AG04450 (cell line): ENCODE results near the gene C19orf81. TPM values are rescaled to one million over a fixed set of nuclear protein-coding genes. Genes with fewer than 3 reads are reported as not detected.

Experiments used
- CTCF ChIA-PET: fragments of 300-600, 350-600 bp; formaldehyde crosslinking; extraction: SDS; loops from one replicate; lab custom pipeline; 2022; ENCODE audit warnings: antibody characterized with exemption, inconsistent platforms; lab: Charles Lee
- POLR2A ChIA-PET: fragments of 350-600 bp; formaldehyde crosslinking; extraction: SDS; loops from one replicate; lab custom pipeline; 2021; ENCODE audit warnings: antibody characterized with exemption, inconsistent platforms; lab: Yijun Ruan, JAX
- DNase-seq: peaks from one replicate; pipeline ENCODE4 v3.0.0-alpha.2; 2011; ENCODE audit warnings: low read depth, low spot score
- H3K27ac ChIP-seq: one replicate; pipeline ENCODE4 v1.5.1; 2012; ENCODE audit warnings: low read depth, low read length, control low read depth
- H3K27me3 ChIP-seq: one replicate; pipeline ENCODE4 v1.6.0; 2012; ENCODE audit warnings: low read length; ENCODE audit not compliant: control insufficient read depth, insufficient read depth
- H3K4me3 ChIP-seq: 2 replicates; pipeline ENCODE4 v1.5.1; 2011; ENCODE audit warnings: mild to moderate bottlenecking, low read depth, low read length, control low read depth
- H3K9me3 ChIP-seq: 2 replicates; pipeline ENCODE4 v1.5.1; 2012; ENCODE audit warnings: low read length; ENCODE audit not compliant: control insufficient read depth, insufficient read depth
- polyA plus RNA-seq: library from polyadenylated mRNA; depleted of rRNA; stranded (reverse); fragments of >200 nt; gene quantifications from 2 replicates; pipeline ENCODE4 v1.2.3, GENCODE V29; 2011
- TF ChIP-seq, protein P1 (sequence below): IDR thresholded peaks from 2 replicates; pipeline ENCODE4 v1.5.1; 2011; ENCODE audit warnings: low read depth, low read length, control low read depth, inconsistent platforms

Gene C19orf81
- polyA plus RNA-seq, 1 experiment = not detected

DNA sequence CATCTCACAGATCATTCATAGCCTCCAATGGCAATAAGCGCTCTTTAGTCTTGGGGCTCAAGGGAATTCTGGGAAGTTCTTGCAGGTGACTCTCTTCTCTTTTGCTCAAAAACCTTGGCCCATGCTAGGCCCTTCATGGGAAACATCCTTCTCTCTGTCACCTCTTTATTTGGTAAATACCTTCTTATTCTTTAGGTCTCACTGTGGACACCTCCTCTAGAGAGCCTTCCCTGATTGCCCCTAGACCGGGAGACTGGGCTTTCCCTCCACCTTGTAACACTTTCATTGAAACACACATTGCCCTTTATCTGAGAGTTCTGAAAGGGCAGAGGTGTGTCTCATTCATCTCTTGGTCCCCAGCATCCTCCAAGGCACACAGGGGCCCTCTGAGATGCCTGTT, 1.9 kb downstream of the C19orf81 start:
- TF ChIP-seq, protein P1, sequence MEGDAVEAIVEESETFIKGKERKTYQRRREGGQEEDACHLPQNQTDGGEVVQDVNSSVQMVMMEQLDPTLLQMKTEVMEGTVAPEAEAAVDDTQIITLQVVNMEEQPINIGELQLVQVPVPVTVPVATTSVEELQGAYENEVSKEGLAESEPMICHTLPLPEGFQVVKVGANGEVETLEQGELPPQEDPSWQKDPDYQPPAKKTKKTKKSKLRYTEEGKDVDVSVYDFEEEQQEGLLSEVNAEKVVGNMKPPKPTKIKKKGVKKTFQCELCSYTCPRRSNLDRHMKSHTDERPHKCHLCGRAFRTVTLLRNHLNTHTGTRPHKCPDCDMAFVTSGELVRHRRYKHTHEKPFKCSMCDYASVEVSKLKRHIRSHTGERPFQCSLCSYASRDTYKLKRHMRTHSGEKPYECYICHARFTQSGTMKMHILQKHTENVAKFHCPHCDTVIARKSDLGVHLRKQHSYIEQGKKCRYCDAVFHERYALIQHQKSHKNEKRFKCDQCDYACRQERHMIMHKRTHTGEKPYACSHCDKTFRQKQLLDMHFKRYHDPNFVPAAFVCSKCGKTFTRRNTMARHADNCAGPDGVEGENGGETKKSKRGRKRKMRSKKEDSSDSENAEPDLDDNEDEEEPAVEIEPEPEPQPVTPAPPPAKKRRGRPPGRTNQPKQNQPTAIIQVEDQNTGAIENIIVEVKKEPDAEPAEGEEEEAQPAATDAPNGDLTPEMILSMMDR = no peak
- peaks cover 5% of the 10 kb centered on the region; the same call in 1 of the 2 replicates for H3K9me3 ChIP-seq
- no peak overlapping the region for H3K4me3 ChIP-seq
- H3K27ac ChIP-seq = no peak overlapping the region
- POLR2A ChIA-PET = no interaction called here
- DNase-seq = no peak
- no peaks in the 10 kb centered on the region for H3K27me3 ChIP-seq
- CTCF ChIA-PET = interaction anchor here (0.6 to 0.8 kb wide), 2 partner anchors 19 to 69 kb away, joined by 3 to 4 read pairs; no protein-coding TSS in a partner anchor

DNA sequence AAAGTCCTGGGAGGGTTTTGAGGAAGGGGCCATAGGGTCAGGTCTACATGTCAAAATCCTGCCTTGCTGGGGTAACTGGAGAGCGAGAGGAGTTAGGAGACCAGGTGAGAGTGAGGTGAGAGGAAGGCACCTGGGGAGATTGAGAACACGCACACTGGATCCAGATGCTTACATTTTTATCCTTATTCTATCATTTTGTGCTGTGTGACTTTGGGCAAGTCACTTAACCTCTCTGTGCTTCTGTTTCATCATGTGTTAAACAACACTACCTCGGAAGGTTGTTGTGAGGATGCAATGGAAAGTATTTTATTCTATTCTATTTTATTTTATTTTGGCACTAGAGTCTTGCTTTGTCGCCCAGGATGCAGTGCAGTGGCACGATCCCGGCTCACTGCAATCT, 3.5 kb downstream of the C19orf81 start:
- no peak for DNase-seq
- TF ChIP-seq, protein P1 = no peak
- ChIA-PET CTCF (no interaction called here), POLR2A (no interaction called here)
- Histone ChIP-seq H3K4me3 (no peak overlapping the region), H3K9me3 (peaks cover 5% of the 10 kb centered on the region; the same call in 1 of the 2 replicates), H3K27me3 (no peaks in the 10 kb centered on the region), H3K27ac (no peak overlapping the region)

DNA sequence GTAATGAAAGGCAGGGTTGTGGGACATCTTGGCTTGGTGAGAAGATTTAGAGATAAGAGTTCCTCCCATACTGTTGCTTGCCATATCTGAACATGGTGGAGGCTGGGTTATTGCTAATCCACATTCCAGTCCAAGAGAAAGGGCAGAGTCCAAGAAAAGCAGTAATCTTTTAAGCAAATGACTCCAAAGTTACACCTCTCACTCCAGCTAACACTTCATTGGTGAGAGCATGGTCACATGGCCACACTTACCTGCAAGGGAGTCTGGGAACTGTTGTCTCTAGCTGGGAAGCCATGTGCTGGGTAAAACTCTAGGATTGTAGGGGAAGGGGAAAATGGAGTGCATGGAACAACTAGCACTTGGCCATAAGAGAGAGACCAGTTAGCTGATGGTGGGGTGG, 5.6 kb downstream of the C19orf81 start:
- DNase-seq = no peak
- H3K9me3 ChIP-seq = peaks cover 14% of the 10 kb centered on the region; the same call in 1 of the 2 replicates
- no peak overlapping the region for H3K27ac ChIP-seq
- no peaks in the 10 kb centered on the region for H3K27me3 ChIP-seq
- TF ChIP-seq, protein P1 = no peak
- ChIA-PET POLR2A (no interaction called here), CTCF (no interaction called here)
- no peak overlapping the region for H3K4me3 ChIP-seq

DNA sequence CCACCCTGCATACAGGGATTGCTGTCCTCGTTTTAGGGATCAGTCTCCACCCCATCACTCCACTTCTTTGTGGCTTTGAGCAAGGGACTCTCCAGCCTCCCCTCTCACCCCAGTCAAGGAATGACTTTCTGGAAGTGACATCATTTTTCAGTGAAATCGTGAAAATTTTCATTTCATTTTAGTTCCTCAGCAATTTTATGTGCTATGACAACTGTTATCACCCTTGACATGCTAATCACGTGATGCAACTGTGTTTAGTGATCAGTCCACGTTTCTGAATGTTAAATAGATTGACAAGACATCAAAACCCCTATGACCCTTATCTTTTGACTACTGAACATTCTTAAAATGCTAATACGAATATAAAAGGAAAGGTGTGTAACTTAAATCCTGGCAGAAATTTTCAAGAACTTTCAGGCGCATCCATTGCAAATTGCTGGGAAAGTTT, 8.0 kb downstream of the C19orf81 start:
- peaks cover 14% of the 10 kb centered on the region; the same call in 1 of the 2 replicates for H3K9me3 ChIP-seq
- no peak overlapping the region for H3K27ac ChIP-seq
- TF ChIP-seq, protein P1 = no peak
- DNase-seq = no peak
- CTCF ChIA-PET = no interaction called here
- peaks cover 2% of the 10 kb centered on the region for H3K27me3 ChIP-seq
- POLR2A ChIA-PET = no interaction called here
- H3K4me3 ChIP-seq = no peak overlapping the region

DNA sequence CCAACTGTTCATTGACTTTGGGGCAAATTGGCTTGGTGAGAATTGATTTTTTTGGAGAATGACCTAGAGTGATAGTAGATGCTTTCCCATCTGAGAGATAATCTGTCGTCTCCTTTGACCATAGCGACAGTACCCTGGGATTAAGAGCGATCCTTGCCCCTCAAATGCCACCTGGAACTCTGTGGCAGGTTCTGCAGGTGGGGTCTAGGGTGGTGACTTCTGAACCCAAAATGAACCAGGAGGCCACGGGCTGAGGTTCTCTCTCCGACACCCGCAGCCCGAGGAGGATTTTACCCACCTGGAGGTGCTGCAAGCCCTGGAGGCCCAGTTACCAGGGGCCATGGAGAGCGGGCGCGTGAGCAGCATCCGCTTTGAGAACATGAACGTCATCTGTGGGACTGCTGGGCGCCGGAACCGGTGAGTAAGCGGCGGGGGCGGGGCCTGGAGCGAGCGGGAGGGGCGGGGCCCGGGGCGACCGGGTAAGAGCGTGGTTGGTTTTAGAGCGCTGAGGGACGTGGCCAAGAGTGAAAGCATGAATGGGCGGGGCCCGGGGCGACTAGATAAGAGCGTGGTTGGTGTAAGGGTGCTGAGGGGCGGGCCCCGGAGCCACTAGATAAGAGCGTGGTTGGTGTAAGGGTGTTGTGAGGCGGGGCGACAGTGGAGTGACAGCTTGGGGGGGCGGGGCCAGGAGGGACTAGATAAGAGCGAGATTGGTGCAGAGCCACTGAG, 8.6 kb downstream of the C19orf81 start:
- Histone ChIP-seq H3K27me3 (peaks cover 2% of the 10 kb centered on the region), H3K4me3 (peak overlapping the region; percentile 58), H3K9me3 (peaks cover 14% of the 10 kb centered on the region; the same call in 1 of the 2 replicates), H3K27ac (peak overlapping the region; percentile 58)
- ChIA-PET POLR2A (interaction anchor here (0.6 to 0.7 kb wide), 2 partner anchors 17 to 39 kb away, joined by 3 read pairs; no protein-coding TSS in a partner anchor), CTCF (no interaction called here)
- TF ChIP-seq, protein P1 = no peak
- DNase-seq = peak; percentile 94
